A673 (cell line): Measurements from ENCODE around the gene SPRTN. TPM values are rescaled to one million over a fixed set of nuclear protein-coding genes. Genes with fewer than 3 reads are reported as not detected.

Experiments used
- BruUV-seq: library from RNA; stranded (reverse); fragments of 400-500 nt; replicated peaks from 2 replicates; lab custom pipeline; 2021; lab: Mats Ljungman, UMichigan
- CTCF ChIA-PET: fragments of 300-600 bp; sonication (Branson Sonifier 250); formaldehyde crosslinking; loops from one replicate; lab custom pipeline; 2022; ENCODE audit warnings: antibody characterized with exemption; lab: Charles Lee
- POLR2A ChIA-PET: fragments of 300-600 bp; sonication (Branson Sonifier 250); formaldehyde crosslinking; loops from one replicate; lab custom pipeline; 2022; ENCODE audit warnings: antibody characterized with exemption; ENCODE audit not compliant: low non-redundant PET; lab: Charles Lee
- DNase-seq: peaks from one replicate; pipeline ENCODE4 v3.0.0-alpha.2; 2015; ENCODE audit warnings: low spot score
- H3K27ac ChIP-seq: fragments of 200-600 bp; sonication (generic); 2 replicates; pipeline ENCODE4 v1.5.1; 2016; ENCODE audit warnings: mixed run types, low read depth, mild to moderate bottlenecking, mixed read lengths, antibody characterized with exemption, low read length; ENCODE audit not compliant: poor library complexity, severe bottlenecking
- H3K27me3 ChIP-seq: fragments of 200-600 bp; sonication (generic); replicated peaks from 2 replicates; pipeline ENCODE4 v1.6.1; 2017; ENCODE audit warnings: mixed run types, low read depth, mild to moderate bottlenecking, mixed read lengths, antibody characterized with exemption, low read length; ENCODE audit not compliant: insufficient read depth, poor library complexity
- H3K36me3 ChIP-seq: fragments of 200-600 bp; sonication (generic); 2 replicates; pipeline ENCODE4 v1.6.1; 2016; ENCODE audit warnings: mixed run types, mild to moderate bottlenecking, mixed read lengths, antibody characterized with exemption, low read length; ENCODE audit not compliant: insufficient read depth, poor library complexity, severe bottlenecking
- H3K4me1 ChIP-seq: fragments of 200-600 bp; sonication (generic); 2 replicates; pipeline ENCODE4 v1.6.1; 2017; ENCODE audit warnings: mixed run types, mild to moderate bottlenecking, mixed read lengths, antibody characterized with exemption, low read length; ENCODE audit not compliant: insufficient read depth, poor library complexity, severe bottlenecking
- H3K4me3 ChIP-seq: fragments of 200-600 bp; sonication (generic); 2 replicates; pipeline ENCODE4 v1.5.1; 2016; ENCODE audit warnings: low read depth, mixed run types, mild to moderate bottlenecking, mixed read lengths, low read length; ENCODE audit not compliant: poor library complexity, severe bottlenecking
- H3K9me3 ChIP-seq: fragments of 200-600 bp; sonication (generic); 2 replicates; pipeline ENCODE4 v1.6.1; 2016; ENCODE audit warnings: mixed run types, low read depth, mild to moderate bottlenecking, mixed read lengths, antibody characterized with exemption, low read length; ENCODE audit not compliant: poor library complexity, severe bottlenecking
- EZH2 ChIP-seq: fragments of 200-600 bp; sonication (generic); IDR thresholded peaks from 2 replicates; pipeline ENCODE4 v1.6.1; 2017; ENCODE audit warnings: borderline replicate concordance, low read depth, mild to moderate bottlenecking, mixed read lengths, antibody characterized with exemption, low read length; ENCODE audit not compliant: poor library complexity, severe bottlenecking
- intact Hi-C: fragments of 100-400 bp; cut with micrococcal nuclease; formaldehyde crosslinking; loops from one replicate; pipeline ENCODE4 v1.10.0; 2022; ENCODE audit not compliant: unreplicated experiment
- total RNA-seq: library from RNA; stranded (reverse); gene quantifications from 2 replicates; pipeline ENCODE4 v1.2.3, GENCODE V29; 2021
- TF ChIP-seq, protein P1 (sequence below): fragments of 300-800, 200-600 bp; sonication (generic); conservative IDR thresholded peaks from 2 replicates; pipeline ENCODE4 v1.5.1; 2017; ENCODE audit warnings: low read depth, mild to moderate bottlenecking, antibody characterized with exemption, low read length, moderate library complexity, mixed read lengths

SPRTN gene
- total RNA-seq, 1 experiment from 2014 or later, result 27.2 TPM

DNA sequence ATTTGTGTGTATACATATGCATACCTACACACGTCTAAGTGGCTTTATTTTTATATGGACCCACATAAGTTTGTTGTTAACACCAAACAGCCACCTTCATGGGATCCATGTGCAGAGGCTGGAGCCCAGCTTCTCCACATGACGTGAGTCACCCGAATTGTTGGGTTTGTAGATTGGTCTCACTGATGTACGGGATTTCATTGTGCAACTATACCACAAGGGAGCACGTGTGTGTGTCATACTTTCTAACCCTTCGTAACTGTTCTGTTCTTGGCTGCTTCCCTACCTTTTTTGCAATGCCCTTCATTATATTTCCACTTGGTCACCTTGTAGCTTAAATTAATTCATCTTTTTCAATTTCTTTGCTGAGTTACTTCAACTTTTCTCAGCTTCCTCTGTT is 21.0 kb downstream of the SPRTN start:
- no peaks in the 10 kb centered on the region for H3K9me3 ChIP-seq
- no peak for DNase-seq
- ChIA-PET CTCF (no interaction called here), POLR2A (no interaction called here)
- intact Hi-C loops, result no loop called here
- BruUV-seq, result no TSS peak
- H3K4me1 ChIP-seq, result peaks cover 10% of the 10 kb centered on the region
- no peak overlapping the region for H3K4me3 ChIP-seq
- H3K27ac ChIP-seq, result no peak overlapping the region
- TF ChIP-seq EZH2, result no peak
- TF ChIP-seq, protein P1, sequence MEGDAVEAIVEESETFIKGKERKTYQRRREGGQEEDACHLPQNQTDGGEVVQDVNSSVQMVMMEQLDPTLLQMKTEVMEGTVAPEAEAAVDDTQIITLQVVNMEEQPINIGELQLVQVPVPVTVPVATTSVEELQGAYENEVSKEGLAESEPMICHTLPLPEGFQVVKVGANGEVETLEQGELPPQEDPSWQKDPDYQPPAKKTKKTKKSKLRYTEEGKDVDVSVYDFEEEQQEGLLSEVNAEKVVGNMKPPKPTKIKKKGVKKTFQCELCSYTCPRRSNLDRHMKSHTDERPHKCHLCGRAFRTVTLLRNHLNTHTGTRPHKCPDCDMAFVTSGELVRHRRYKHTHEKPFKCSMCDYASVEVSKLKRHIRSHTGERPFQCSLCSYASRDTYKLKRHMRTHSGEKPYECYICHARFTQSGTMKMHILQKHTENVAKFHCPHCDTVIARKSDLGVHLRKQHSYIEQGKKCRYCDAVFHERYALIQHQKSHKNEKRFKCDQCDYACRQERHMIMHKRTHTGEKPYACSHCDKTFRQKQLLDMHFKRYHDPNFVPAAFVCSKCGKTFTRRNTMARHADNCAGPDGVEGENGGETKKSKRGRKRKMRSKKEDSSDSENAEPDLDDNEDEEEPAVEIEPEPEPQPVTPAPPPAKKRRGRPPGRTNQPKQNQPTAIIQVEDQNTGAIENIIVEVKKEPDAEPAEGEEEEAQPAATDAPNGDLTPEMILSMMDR, result no peak
- H3K36me3 ChIP-seq, result no peaks in the 10 kb centered on the region
- H3K27me3 ChIP-seq, result no peaks in the 10 kb centered on the region

DNA sequence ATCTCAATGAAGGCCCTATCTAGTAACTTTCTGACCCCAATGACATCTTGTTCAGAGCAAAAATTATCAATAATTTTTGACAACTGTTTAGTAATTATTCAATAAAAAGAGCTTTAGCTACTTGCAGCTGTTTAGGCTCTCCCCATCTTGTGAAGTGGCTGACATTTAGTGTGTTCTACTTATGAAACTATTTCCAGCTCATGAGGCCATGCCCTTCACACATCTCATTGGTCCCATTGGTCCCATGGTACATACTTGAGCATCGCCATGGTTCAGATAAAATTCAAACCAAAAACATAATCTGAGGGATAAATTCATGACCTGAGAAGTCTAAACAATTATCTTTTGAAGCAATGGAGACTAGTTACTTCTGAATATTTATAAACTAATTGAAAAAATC is 24.2 kb downstream of the SPRTN start:
- H3K9me3 ChIP-seq, result no peaks in the 10 kb centered on the region
- no peak for DNase-seq
- no peak overlapping the region for H3K4me3 ChIP-seq
- no peak overlapping the region for H3K27ac ChIP-seq
- H3K4me1 ChIP-seq, result peaks cover 11% of the 10 kb centered on the region
- no peaks in the 10 kb centered on the region for H3K36me3 ChIP-seq
- CTCF ChIA-PET, result no interaction called here
- no peak for TF ChIP-seq EZH2
- TF ChIP-seq, protein P1, result no peak
- intact Hi-C loops, result loop anchor here (5.0 kb wide), 1 partner anchor 60 kb away; the partner anchor contains the start of gene EGLN1
- no TSS peak for BruUV-seq
- POLR2A ChIA-PET, result no interaction called here
- H3K27me3 ChIP-seq, result no peaks in the 10 kb centered on the region

- intact Hi-C loops, result loop anchor here (5.0 kb wide), 1 partner anchor 59 kb away; the partner anchor contains the start of gene EGLN1
- Histone ChIP-seq H3K4me1 (peaks cover 11% of the 10 kb centered on the region), H3K36me3 (no peaks in the 10 kb centered on the region), H3K4me3 (no peak overlapping the region), H3K9me3 (no peaks in the 10 kb centered on the region), H3K27me3 (no peaks in the 10 kb centered on the region), H3K27ac (no peak overlapping the region)
- DNase-seq, result no peak
- BruUV-seq, result no TSS peak
- POLR2A ChIA-PET, result no interaction called here
- CTCF ChIA-PET, result no interaction called here
- no peak for TF ChIP-seq EZH2
- TF ChIP-seq, protein P1, result no peak
These were observed 25.5 kb downstream of the SPRTN start for GRCh38 chr1:231363624-231364023.
